Epithelial cell of esophagus (primary cell): ENCODE results near the gene FCHSD2.

ENCODE experiments used
- DNase-seq: peaks from one replicate; pipeline ENCODE4 v3.0.0; 2010; ENCODE audit warnings: low read depth
- H3K4me3 ChIP-seq: 2 replicates; pipeline ENCODE4 v1.5.1; 2011; ENCODE audit warnings: mild to moderate bottlenecking, low read length, control low read depth
- TF ChIP-seq, protein P1 (sequence below): IDR thresholded peaks from 2 replicates; pipeline ENCODE4 v1.5.1; 2011; ENCODE audit warnings: low read depth, mild to moderate bottlenecking, low read length, control low read depth, inconsistent platforms; ENCODE audit not compliant: insufficient read depth; ENCODE audit errors: missing control alignments

Gene FCHSD2

DNA sequence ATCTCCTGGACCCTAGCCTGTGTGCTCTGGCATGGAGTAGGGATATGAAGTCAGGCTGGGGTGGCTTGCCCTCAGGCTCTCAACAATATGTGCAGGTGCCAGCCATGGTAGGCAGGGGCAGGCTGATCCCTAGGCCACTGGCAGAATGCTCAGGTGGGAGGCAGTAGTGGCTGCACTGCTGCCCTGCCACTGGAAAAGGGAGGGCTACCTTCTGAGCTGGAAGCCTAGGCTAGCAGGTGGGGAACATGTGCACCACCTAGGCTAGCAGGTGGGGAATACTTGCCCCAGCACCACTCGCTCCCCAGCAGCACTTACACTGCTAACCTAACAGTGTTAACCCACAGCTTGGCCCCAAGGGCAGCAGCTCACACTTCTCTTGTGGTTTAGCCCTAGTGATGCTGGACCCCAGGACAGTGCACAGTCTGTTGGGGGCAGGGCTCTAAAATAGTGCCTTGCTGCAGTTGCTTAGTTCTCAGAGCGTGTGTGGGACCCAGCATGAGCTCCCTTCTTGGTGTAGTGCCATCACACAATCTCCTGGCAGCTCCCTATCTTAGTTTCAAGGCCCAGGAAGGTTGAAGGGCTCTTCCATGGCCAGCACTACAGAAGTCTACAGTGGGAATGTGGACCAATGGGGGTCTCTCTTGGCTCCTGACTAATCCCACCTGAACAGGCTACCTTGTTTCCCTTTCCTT, 130.8 kb downstream of the FCHSD2 start:
- no peak for DNase-seq
- no peak overlapping the region for H3K4me3 ChIP-seq

GRCh38 chr11:73009972-73010371, 132.1 kb downstream of the FCHSD2 start:
- TF ChIP-seq, protein P1, sequence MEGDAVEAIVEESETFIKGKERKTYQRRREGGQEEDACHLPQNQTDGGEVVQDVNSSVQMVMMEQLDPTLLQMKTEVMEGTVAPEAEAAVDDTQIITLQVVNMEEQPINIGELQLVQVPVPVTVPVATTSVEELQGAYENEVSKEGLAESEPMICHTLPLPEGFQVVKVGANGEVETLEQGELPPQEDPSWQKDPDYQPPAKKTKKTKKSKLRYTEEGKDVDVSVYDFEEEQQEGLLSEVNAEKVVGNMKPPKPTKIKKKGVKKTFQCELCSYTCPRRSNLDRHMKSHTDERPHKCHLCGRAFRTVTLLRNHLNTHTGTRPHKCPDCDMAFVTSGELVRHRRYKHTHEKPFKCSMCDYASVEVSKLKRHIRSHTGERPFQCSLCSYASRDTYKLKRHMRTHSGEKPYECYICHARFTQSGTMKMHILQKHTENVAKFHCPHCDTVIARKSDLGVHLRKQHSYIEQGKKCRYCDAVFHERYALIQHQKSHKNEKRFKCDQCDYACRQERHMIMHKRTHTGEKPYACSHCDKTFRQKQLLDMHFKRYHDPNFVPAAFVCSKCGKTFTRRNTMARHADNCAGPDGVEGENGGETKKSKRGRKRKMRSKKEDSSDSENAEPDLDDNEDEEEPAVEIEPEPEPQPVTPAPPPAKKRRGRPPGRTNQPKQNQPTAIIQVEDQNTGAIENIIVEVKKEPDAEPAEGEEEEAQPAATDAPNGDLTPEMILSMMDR = no peak
- no peak for DNase-seq
- no peak overlapping the region for H3K4me3 ChIP-seq

More for the DNA sequence above, 130.8 kb downstream of the FCHSD2 start:
- TF ChIP-seq, protein P1 = no peak

DNA sequence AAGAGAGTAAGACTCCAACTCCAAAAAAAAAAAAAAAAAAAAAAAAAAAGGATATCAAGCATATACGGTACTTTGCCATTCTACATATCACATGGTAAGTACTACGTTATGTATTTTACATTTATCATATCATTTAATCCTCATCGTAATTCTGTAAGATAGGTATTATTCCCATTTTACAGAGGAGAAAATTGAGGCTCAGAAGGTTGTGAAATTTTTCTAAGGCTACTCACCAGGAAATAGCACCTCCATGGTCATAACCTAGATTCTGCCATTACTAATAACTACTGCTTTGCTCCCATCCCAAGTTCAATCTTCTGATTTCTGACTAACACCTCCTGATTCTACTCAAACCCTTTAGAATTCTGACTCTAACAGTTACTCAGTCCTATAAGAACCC, 138.0 kb downstream of the FCHSD2 start:
- H3K4me3 ChIP-seq = no peak overlapping the region
- TF ChIP-seq, protein P1 = no peak
- DNase-seq = no peak

GRCh38 chr11:73003088-73003487, 139.0 kb downstream of the FCHSD2 start:
- TF ChIP-seq, protein P1 = no peak
- DNase-seq = no peak
- no peak overlapping the region for H3K4me3 ChIP-seq

DNA sequence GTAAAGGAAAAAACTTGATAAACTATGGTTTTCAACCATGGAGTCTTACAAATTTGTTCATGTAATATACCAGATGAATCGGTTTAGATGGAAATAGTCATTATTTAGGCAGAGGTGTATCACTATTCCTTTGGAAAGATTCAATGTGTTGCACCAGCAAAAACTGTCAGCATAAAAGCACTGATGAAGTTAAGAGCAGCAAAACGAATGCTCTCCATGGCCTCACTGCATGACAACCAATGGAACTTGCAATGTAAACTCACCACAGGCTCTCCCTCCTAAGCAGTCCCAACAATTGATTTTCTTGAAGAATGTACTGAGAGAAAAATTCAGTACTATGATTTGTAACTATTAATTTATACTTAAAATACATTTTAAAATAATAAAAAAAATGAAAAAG, 139.9 kb downstream of the FCHSD2 start:
- TF ChIP-seq, protein P1 = no peak
- H3K4me3 ChIP-seq = no peak overlapping the region
- DNase-seq = no peak

- TF ChIP-seq, protein P1 = no peak
- DNase-seq = no peak
- no peak overlapping the region for H3K4me3 ChIP-seq
Measured at GRCh38 chr11:73001615-73002014, 140.5 kb downstream of the FCHSD2 start.

DNA sequence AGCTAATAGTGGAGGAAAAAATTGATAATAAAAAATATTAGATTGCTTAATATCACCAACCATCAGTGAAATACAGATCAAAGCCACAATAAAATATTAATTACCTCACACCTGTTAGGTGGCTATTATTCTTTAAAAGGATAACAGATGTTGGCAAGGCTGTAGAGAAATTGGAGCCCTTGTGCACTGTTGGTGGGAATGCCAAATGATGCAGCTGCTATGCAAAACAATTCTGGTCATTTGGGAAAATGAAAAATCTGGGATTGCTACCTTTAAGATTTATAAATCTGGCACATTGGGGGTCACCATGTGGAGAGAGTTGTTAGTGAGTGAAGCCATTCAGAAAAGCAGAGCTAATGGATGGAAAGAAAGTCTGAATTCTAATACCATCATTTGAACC, 143.4 kb downstream of the FCHSD2 start:
- no peak for DNase-seq
- H3K4me3 ChIP-seq = no peak overlapping the region
- TF ChIP-seq, protein P1 = no peak
